SK-N-MC (cell line): ENCODE results near the gene GLRX5.

Experiments
- EZH2 ChIP-seq: fragments of 200-600 bp; sonication (generic); IDR thresholded peaks from one replicate; pipeline ENCODE4 v1.6.1; 2017; ENCODE audit warnings: antibody characterized with exemption
- FOXP2 ChIP-seq: optimal IDR thresholded peaks from 2 replicates; pipeline ENCODE3; 2011; ENCODE audit warnings: mild to moderate bottlenecking, moderate library complexity; ENCODE audit not compliant: insufficient read depth; ENCODE audit errors: extremely low read length, control extremely low read depth
- POLR2AphosphoS5 ChIP-seq: IDR thresholded peaks from 2 replicates; pipeline ENCODE4 v1.6.1; 2012; ENCODE audit warnings: mild to moderate bottlenecking, low read depth, low read length, borderline replicate concordance

DNA sequence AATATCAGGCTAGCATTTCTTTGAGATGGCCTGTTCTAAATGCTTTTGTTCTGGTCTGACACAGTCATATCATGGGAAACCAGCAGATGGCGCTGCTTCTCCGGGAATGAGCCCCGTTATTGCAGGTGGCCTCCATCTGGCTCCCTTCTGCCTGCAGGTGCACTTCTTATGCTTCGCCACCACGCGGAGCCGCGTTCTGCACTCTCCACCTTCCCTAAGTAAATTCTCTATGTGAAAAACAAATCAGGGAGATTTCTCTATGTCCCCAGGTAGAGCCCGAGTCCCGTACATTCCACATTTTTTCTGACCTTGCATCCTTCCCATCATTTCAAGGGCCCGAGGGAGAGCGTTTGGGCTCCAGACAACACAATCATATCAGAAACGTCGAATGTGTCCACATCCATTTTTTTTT is 26.2 kb downstream of the GLRX5 start:
- TF ChIP-seq EZH2 (no peak), POLR2AphosphoS5 (no peak), FOXP2 (no peak)
